NCI-H345 treated with DMSO at 0.1 percent for 48 hours (cell line): Measurements from ENCODE around the gene EPG5.

Source experiments
- DNase-seq: peaks from one replicate; lab custom pipeline; 2025; ENCODE audit not compliant: unreplicated experiment; lab: John Stamatoyannopoulos, UW

The EPG5 gene

GRCh38 chr18:45923138-45923537 lies 44.0 kb downstream of the EPG5 start:
- no peak for DNase-seq

GRCh38 chr18:45920367-45920766 lies 46.8 kb downstream of the EPG5 start:
- peak; percentile 86 for DNase-seq

GRCh38 chr18:45916302-45916701 lies 50.8 kb downstream of the EPG5 start:
- no peak for DNase-seq

GRCh38 chr18:45913276-45913675 lies 53.9 kb downstream of the EPG5 start:
- DNase-seq: no peak

- no peak for DNase-seq
Measured at GRCh38 chr18:45910405-45911023, 56.6 kb downstream of the EPG5 start.

GRCh38 chr18:45901654-45902210 lies 65.4 kb downstream of the EPG5 start:
- no peak for DNase-seq

- no peak for DNase-seq
Measured at GRCh38 chr18:45900623-45901022, 66.5 kb downstream of the EPG5 start.

GRCh38 chr18:45896991-45897390 lies 70.1 kb downstream of the EPG5 start:
- no peak for DNase-seq

GRCh38 chr18:45896452-45896851 lies 70.7 kb downstream of the EPG5 start:
- DNase-seq: no peak

- no peak for DNase-seq
Measured at GRCh38 chr18:45895339-45895738, 71.8 kb downstream of the EPG5 start.

- no peak for DNase-seq
Measured at GRCh38 chr18:45894818-45895217, 72.3 kb downstream of the EPG5 start.

GRCh38 chr18:45891806-45892205 lies 75.3 kb downstream of the EPG5 start:
- DNase-seq: no peak

- no peak for DNase-seq
Measured at GRCh38 chr18:45890606-45891005, 76.5 kb downstream of the EPG5 start.

GRCh38 chr18:45889419-45890064 lies 77.6 kb downstream of the EPG5 start:
- DNase-seq: no peak

GRCh38 chr18:45887585-45887984 lies 79.5 kb downstream of the EPG5 start:
- no peak for DNase-seq

GRCh38 chr18:45880876-45881558 lies 86.1 kb downstream of the EPG5 start:
- DNase-seq: no peak

GRCh38 chr18:45879681-45880655 lies 87.2 kb downstream of the EPG5 start:
- peak; percentile 15 for DNase-seq

- no peak for DNase-seq
Measured at GRCh38 chr18:45877403-45877802, 89.7 kb downstream of the EPG5 start.

- DNase-seq: no peak
Measured at GRCh38 chr18:45876161-45876560, 91.0 kb downstream of the EPG5 start.

GRCh38 chr18:45874491-45875184 lies 92.5 kb downstream of the EPG5 start:
- no peak for DNase-seq
